Erythroblast (primary cell): ENCODE measurements around the gene SLC17A3.
A peak's percentile ranks its signal among the peaks of the same experiment; 100 is the strongest.

ENCODE experiments used
- DNase-seq, 2 experiments: peaks; one replicate each; lab custom pipeline; 2025; lab: John Stamatoyannopoulos, UW
- GATA1 ChIP-seq: IDR thresholded peaks from 2 replicates; pipeline ENCODE4 v1.6.1; 2011; ENCODE audit warnings: low read depth, mild to moderate bottlenecking, control low read depth, low read length, moderate library complexity
- POLR2A ChIP-seq: IDR thresholded peaks from 2 replicates; pipeline ENCODE4 v1.6.1; 2011; ENCODE audit warnings: mild to moderate bottlenecking, low read length

Gene SLC17A3

DNA sequence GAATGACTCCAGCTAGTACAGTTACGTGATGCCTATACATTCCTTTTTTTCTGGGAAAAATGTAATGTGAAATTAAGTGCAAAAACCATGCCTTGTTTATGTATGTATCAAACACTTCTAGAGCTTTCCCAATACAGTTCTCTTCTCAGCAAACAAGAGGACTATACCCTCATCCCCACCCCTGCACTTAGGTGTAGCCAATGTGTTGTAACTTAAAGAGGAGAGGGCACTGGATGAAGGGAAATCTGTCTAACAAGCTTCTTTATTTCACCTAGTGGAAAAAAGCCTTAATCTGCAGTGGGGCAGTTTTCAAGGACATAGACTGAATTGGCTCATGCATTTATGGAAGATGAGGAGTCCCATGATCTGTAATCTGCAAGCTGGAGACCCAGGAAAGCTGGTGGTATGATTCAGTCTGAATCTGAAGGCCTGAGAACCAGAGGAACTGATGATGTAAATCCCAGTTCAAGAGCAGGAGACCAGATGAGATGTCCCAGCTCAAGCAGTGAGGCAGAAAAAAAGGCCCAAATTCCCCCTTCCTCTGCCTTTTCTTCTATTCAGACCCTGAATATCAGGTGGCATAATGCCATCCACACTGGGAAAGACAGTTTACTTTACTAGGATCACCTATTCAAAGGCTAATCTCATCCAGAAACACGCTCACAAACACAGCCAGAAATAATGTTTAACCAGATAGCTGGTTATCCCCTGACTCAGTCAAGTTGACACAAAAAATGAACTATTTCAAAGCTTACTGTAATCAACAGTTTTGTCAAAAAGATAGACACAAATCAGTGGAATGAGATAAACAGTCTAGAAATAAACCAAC lies 25.8 kb upstream of the SLC17A3 start:
- no peak for DNase-seq
- TF ChIP-seq POLR2A, result no peak
- TF ChIP-seq GATA1, result no peak

DNA sequence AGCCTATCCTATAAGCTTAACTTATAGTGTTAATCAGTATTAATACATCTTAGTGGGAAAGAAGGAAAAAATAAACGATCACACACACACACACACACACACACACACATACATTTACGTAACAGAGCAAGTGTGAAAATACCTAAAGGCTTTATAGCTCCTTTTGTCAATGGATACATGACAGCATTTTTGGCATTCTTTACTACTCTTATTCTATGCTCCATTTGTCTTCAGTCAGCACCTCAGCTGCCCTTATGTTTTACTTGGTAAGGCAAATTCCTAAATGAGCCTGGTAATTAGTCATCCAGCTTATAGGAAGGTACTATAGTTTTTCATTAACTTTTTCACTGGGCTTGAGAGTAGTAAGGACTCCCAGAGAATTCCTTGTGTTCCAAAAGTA lies 25.1 kb upstream of the SLC17A3 start:
- no peak for DNase-seq
- no peak for TF ChIP-seq POLR2A
- no peak for TF ChIP-seq GATA1

DNA sequence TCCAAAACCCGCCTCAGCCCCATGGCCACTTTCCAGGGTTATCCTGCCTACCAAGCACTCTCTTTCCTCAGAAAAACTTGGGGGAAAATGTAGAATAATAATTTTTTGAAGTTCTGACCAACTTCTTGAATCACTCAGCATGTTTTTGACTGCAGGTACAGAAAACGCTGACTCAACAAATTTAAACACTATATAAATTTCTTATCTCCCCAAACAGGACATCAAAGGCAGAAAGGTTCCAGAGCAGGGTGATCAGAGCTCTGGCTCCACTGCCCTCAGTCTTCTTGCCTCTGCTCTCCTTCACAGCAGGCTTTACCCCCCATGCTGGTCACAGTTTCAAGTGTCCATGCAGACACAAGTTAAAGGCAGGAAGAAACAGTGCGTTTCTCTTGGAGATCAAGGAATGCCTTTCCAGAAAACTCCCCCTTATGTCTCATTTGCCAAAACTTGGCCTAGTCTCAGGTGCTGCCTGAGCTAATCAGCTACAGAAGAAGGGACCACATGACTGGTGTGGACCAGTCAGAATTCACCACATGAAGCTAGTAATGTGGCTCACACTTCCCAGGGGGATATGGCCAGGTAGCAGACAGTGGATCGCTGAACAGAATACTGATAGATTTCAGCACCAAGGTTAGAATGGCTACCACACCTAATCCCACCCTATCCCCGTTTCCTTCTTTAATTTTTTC lies 24.4 kb upstream of the SLC17A3 start:
- DNase-seq, result no peak
- TF ChIP-seq POLR2A, result no peak
- TF ChIP-seq GATA1, result no peak

DNA sequence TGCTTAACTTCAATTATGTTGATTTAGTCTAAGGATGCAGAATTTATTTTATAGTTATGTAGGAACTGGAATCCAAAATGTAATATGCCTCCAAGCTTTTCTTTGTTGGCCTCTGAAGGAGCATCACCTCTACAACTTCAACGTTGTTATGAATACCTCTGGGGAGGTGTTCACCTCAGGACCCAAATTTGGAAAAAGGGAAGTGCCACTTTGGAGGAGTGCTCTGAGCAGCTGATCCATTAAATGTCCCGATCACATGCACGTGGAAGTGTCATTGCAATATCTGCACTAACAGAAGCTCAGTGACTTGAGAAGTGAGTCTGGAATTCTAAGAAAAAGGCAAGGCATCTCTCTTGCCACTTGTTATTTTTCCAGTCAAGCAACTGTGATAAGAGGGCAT lies 22.2 kb upstream of the SLC17A3 start:
- no peak for DNase-seq
- TF ChIP-seq POLR2A, result no peak
- TF ChIP-seq GATA1, result no peak

DNA sequence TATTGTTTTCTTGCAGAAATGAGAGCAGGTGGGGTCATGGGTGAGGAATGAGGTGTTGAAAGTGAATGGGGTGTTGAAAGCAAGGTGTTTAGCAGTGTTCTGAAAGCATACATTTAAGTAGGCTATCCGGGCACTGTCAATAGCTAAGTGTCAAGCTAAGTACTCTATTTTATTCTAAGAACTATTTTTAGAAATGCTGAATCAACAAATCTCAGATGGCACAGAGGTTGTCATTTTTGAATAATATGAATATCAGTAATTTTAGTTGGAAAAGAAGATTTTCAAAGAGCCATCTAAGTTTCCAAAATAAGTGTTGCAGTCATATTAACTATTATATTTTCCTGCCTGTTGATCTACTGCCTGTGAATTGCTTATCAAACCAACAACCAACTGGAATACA lies 21.7 kb upstream of the SLC17A3 start:
- DNase-seq, result no peak
- TF ChIP-seq GATA1 (no peak), POLR2A (no peak)

DNA sequence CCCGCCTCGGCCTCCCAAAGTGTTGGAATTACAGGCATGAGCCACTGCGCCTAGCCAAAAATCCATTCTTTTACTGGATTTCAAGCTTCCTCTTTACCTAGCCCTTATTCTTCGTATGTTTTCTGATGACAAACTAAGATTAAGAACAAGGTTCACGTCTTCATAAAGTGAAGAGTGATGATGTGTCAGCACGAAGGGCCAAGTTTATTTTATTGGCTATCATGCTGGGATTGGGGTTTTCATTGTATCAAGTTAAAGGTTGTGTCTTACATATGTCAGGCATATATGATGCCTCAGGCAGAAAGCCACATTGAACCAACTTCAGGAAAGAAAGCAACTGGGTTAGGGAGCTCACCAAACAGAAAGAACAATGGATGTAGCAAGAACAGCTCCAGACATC lies 19.7 kb upstream of the SLC17A3 start:
- no peak for DNase-seq
- TF ChIP-seq POLR2A (no peak), GATA1 (no peak)

DNA sequence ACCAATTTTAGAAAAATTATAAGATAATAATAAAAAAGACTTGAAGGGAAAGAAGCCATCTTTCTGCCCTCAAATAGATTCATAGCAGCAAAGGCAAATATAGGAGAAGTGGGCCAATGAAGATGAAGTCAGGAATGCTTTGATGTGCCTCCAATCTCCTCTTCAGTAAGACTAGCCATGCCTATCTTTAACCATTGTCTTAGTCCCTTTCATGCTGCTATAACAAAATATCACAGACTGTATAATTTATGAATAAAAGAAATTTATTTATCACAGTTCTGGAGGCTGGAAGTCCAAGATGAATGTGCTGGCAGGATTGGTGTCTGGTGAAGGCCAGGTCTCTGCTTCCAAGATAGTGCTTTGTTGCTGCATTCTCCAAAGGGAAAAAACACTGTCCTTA lies 18.8 kb upstream of the SLC17A3 start:
- no peak for DNase-seq
- TF ChIP-seq POLR2A, result no peak
- no peak for TF ChIP-seq GATA1

DNA sequence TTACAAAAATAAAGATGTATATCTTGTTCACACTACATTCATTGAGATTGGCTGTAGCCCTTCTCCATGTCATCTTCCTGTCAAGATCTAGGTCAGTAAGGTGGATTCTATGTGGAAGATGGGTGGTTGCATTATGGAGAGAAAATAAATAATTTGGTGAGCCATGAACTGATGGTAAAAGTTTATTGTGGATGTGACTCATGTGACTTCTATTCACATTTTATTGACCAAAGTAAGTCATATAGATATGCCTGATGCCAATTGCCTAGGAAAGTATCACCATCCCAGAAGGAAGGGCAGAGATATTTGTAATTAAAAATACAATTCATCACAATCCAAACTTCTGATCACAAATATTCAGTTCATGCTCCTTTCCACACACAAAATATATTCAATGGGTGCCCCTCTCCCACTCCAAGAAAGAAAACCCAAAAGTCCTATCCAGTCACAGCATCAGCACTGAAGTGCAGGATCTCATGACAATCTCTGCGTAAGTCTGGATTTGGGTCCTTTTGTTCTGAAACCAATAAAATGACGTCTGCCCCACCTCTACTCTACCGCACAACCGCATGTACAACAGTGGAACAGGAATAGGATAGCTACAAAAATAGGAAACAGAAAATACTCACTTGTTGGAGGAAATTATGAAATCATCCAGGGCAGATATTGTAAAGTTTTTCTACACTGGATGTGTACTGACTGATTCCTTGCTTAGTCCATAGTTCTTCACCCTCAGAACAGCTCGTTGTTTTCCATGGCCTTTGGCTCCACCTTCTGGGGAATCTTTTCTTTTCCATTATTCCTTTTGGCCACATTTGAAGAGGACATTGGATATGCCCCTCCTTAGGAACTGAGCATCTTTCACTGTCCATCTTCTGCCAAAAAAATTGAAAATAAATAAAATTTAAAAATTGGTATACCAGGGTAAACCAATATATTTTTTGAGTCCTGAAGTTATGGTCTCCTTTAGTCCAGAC lies 16.1 kb upstream of the SLC17A3 start:
- peak; percentile 4 to 50 for DNase-seq
- TF ChIP-seq POLR2A, result no peak
- TF ChIP-seq GATA1, result no peak

DNA sequence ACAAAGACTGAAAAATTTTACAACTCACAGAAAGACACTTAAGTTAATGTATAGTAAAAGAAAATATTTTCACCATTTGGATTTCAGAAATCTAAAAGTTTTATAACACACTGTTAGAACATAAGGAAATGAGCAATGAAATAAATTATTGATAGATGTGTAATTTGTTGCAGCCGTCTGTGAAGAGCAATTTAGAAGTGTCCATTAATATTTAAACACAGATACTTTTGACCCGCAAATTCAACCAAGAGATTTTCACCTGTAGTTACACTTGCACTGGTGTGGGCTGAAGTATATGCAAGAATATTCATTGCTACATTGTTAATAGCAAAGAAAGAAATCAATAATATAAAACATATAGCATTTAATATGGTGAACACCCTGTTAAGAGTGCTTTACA lies 14.6 kb upstream of the SLC17A3 start:
- no peak for TF ChIP-seq POLR2A
- TF ChIP-seq GATA1, result no peak
- no peak for DNase-seq

DNA sequence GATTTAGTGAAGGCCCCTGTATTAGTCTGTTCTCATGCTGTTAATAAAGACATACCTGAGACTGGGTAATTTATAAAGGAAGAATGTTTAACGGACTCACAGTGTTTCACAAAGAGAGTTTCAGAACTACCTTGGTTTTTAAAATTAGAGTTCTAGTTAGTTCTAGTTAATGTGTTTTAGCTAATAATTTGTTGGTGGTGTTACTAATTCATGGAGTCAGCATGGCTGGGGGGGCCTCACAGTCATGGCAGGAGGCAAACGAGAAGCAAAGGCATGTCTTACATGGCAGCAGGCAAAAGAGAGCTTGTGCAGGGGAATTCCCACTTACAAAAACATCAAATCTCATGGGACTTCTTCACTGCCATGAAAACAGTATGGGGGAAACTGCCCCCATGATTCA lies 12.0 kb upstream of the SLC17A3 start:
- DNase-seq, result no peak
- TF ChIP-seq POLR2A (no peak), GATA1 (no peak)

DNA sequence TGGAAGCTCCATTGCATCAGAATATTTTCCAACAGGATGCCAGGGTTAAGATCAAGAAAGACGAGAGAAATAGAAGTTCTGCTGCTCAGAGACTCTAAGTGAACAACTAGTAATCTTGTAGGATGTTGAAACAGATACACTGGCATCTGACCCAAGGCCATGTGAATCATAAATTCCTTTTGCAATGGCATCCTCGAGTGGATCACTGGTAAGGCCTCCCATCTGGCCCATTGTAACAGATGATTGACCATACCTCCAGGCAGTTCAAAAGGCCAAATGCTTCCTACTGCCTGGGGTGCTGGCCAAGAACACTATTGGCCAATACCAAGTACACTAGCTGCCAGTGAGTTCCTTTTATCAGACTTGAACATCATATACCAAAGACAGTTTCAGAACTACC lies 9.9 kb upstream of the SLC17A3 start:
- no peak for TF ChIP-seq GATA1
- TF ChIP-seq POLR2A, result no peak
- no peak for DNase-seq

DNA sequence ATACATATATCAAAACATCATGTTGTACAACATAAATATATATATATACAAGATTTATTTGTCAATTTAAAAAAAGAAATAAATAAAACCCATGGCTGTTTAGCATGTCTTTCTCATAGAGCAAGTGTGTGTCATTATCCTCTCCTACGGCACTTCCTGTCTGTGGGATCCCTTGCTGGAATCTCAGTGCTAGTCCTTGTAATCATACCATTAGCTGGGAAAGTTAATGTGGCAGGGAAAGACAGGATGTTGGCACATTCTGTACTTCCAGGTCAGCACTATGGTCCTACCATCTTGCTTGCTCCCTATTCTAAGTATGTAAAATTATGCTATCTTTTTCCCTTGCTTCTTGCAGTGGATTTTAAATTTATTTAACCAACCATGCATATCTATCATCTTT lies 9.5 kb upstream of the SLC17A3 start:
- TF ChIP-seq POLR2A (no peak), GATA1 (no peak)
- DNase-seq, result no peak

DNA sequence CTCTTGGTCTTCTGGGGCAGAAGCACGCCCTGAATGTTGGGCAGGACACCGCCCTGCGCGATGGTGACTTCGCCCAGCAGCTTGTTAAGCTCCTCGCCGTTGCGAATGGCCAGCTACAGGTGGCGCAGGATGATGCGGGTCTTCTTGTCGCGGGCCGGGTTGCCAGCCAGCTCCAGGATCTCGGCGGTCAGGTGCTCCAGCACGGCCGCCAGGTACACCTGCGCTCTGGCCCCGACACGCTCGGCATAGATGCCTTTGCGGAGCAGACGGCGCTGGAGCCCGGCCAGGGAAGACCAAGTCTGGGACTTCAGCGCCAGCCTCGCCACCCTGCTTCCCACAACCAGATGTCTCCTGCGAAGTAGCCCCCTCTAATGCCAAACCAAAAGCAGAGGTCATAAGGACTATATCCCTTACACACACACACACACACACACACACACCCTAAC lies 8.0 kb upstream of the SLC17A3 start:
- peak; percentile 50 to 51 for DNase-seq
- TF ChIP-seq POLR2A, result peak; percentile 21
- TF ChIP-seq GATA1, result no peak
